ENCODE data around the gene ATF7IP.

Gene ATF7IP

GRCh38 chr12:14369311-14369710, 3.8 kb downstream of the ATF7IP start:
- peaks cover 22% of the 10 kb centered on the region for H3K4me1 ChIP-seq (ENCODE audit: control insufficient read depth, insufficient read depth, low read length, poor library complexity, severe bottlenecking)
- no peak overlapping the region for H3K4me3 ChIP-seq (ENCODE audit: insufficient read depth, low read depth, low read length, poor library complexity, severe bottlenecking)
- DNase-seq: no peak
- H3K36me3 ChIP-seq (ENCODE audit: control insufficient read depth, insufficient read depth, low read length): no peaks in the 10 kb centered on the region
- no peaks in the 10 kb centered on the region for H3K9me3 ChIP-seq (ENCODE audit: control insufficient read depth, low read length)
- H3K27me3 ChIP-seq (replicated peaks; ENCODE audit: control insufficient read depth, insufficient read depth, low read length, poor library complexity, severe bottlenecking): no peaks in the 10 kb centered on the region
- H3K27ac ChIP-seq (ENCODE audit: insufficient read depth, low read length, poor library complexity, severe bottlenecking): peak overlapping the region; percentile 93

GRCh38 chr12:14373217-14373616, 7.7 kb downstream of the ATF7IP start:
- H3K4me1 ChIP-seq (ENCODE audit: control insufficient read depth, insufficient read depth, low read length, poor library complexity, severe bottlenecking): peaks cover 22% of the 10 kb centered on the region
- no peaks in the 10 kb centered on the region for H3K9me3 ChIP-seq (ENCODE audit: control insufficient read depth, low read length)
- H3K27me3 ChIP-seq (replicated peaks; ENCODE audit: control insufficient read depth, insufficient read depth, low read length, poor library complexity, severe bottlenecking): no peaks in the 10 kb centered on the region
- DNase-seq: no peak
- H3K4me3 ChIP-seq (ENCODE audit: insufficient read depth, low read depth, low read length, poor library complexity, severe bottlenecking): no peak overlapping the region
- peaks cover under 1% of the 10 kb centered on the region for H3K36me3 ChIP-seq (ENCODE audit: control insufficient read depth, insufficient read depth, low read length)
- peak overlapping the region; percentile 25 for H3K27ac ChIP-seq (ENCODE audit: insufficient read depth, low read length, poor library complexity, severe bottlenecking)

GRCh38 chr12:14379508-14379907, 14.0 kb downstream of the ATF7IP start:
- Histone ChIP-seq H3K27ac (ENCODE audit: insufficient read depth, low read length, poor library complexity, severe bottlenecking) (no peak overlapping the region), H3K9me3 (ENCODE audit: control insufficient read depth, low read length) (peaks cover 16% of the 10 kb centered on the region), H3K36me3 (ENCODE audit: control insufficient read depth, insufficient read depth, low read length) (peaks cover 11% of the 10 kb centered on the region), H3K27me3 (replicated peaks; ENCODE audit: control insufficient read depth, insufficient read depth, low read length, poor library complexity, severe bottlenecking) (no peaks in the 10 kb centered on the region), H3K4me3 (ENCODE audit: insufficient read depth, low read depth, low read length, poor library complexity, severe bottlenecking) (no peak overlapping the region), H3K4me1 (ENCODE audit: control insufficient read depth, insufficient read depth, low read length, poor library complexity, severe bottlenecking) (peaks cover 10% of the 10 kb centered on the region)
- no peak for DNase-seq

DNA sequence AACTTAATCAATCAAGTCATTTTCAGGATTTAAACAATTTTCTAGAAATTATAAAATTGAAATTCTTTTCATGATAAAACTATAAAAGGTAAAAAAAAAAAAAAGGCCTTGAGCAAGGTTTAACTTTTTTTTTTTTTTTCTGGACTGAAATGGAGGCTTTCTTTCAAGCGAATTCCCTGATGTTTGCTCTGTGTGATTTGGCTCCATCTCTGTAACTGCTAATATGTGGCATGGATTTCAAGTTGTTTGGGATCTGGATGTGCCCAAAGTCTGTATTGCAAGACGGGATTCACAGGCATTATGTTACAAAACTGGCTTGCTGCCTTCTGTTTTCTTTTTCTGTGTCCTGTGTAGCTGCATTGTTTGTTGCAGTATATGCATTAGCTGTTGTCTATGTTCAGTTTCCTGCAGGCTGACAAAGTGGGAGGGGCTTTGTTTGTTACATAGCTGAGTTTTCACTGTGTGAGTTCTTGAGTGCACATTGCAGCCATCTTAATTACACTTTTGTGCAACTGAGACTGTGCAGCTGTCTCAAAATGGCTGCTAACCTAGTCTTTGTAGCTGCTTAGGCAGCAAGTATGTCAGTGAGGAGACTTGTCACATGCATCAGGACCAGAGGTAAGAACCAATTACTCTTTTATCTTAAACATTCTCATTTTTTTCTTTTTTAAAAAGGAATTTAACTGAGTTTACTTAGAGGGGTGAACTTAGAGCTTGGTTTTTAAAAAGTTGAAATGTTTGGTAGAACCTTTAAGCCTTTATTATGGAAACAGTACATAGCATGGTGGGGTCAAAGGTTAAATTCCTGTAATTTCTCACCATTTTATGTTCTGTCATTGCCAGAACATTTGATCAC, 19.5 kb downstream of the ATF7IP start:
- peak; percentile 38 to 62 (median 52) for DNase-seq
- Histone ChIP-seq H3K4me1 (ENCODE audit: control insufficient read depth, insufficient read depth, low read length, poor library complexity, severe bottlenecking) (peaks cover 8% of the 10 kb centered on the region), H3K4me3 (ENCODE audit: insufficient read depth, low read depth, low read length, poor library complexity, severe bottlenecking) (no peak overlapping the region), H3K27me3 (replicated peaks; ENCODE audit: control insufficient read depth, insufficient read depth, low read length, poor library complexity, severe bottlenecking) (no peaks in the 10 kb centered on the region), H3K9me3 (ENCODE audit: control insufficient read depth, low read length) (peaks cover 4% of the 10 kb centered on the region), H3K27ac (ENCODE audit: insufficient read depth, low read length, poor library complexity, severe bottlenecking) (peak overlapping the region; percentile 56), H3K36me3 (ENCODE audit: control insufficient read depth, insufficient read depth, low read length) (no peaks in the 10 kb centered on the region)

DNA sequence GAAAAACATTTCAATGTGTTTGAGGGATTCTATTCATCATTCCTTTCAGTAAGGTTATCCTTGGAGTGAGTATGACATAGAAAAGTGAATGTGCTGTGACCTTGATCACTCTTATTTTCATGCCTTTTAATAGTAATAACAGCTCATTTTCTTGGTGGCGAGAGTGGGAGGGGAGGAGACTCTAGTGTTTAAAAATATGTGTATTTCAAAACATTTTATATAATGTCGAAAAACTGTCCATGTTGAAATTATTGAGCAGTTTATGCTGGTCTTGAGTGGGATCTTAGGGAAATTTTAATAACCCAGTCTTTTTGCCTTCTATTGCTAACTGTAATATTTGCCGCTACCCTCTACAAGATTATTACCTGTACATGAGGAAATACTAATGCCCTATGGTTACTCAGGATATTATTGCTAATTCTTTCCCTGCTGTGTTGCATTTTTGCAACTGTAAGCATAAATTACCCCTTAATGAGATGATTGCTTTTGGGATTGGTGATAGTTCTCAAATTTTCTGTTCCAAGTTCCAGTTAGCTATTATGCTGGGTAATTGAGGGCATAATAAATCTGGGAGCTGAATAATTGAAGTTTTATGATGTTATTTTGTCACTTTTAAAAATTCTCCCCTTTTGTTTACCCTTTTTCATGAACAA, 21.9 kb downstream of the ATF7IP start:
- H3K4me1 ChIP-seq (ENCODE audit: control insufficient read depth, insufficient read depth, low read length, poor library complexity, severe bottlenecking): peaks cover 8% of the 10 kb centered on the region
- no peaks in the 10 kb centered on the region for H3K9me3 ChIP-seq (ENCODE audit: control insufficient read depth, low read length)
- H3K27ac ChIP-seq (ENCODE audit: insufficient read depth, low read length, poor library complexity, severe bottlenecking): peak overlapping the region; percentile 56
- no peak for DNase-seq
- no peaks in the 10 kb centered on the region for H3K36me3 ChIP-seq (ENCODE audit: control insufficient read depth, insufficient read depth, low read length)
- peak overlapping the region; percentile 38 for H3K4me3 ChIP-seq (ENCODE audit: insufficient read depth, low read depth, low read length, poor library complexity, severe bottlenecking)
- H3K27me3 ChIP-seq (replicated peaks; ENCODE audit: control insufficient read depth, insufficient read depth, low read length, poor library complexity, severe bottlenecking): no peaks in the 10 kb centered on the region

GRCh38 chr12:14390449-14390848, 25.0 kb downstream of the ATF7IP start:
- no peak for DNase-seq
- Histone ChIP-seq H3K27me3 (replicated peaks; ENCODE audit: control insufficient read depth, insufficient read depth, low read length, poor library complexity, severe bottlenecking) (no peaks in the 10 kb centered on the region), H3K36me3 (ENCODE audit: control insufficient read depth, insufficient read depth, low read length) (no peaks in the 10 kb centered on the region), H3K4me1 (ENCODE audit: control insufficient read depth, insufficient read depth, low read length, poor library complexity, severe bottlenecking) (peaks cover 9% of the 10 kb centered on the region), H3K27ac (ENCODE audit: insufficient read depth, low read length, poor library complexity, severe bottlenecking) (peak overlapping the region; percentile 51), H3K4me3 (ENCODE audit: insufficient read depth, low read depth, low read length, poor library complexity, severe bottlenecking) (no peak overlapping the region), H3K9me3 (ENCODE audit: control insufficient read depth, low read length) (no peaks in the 10 kb centered on the region)

- Histone ChIP-seq H3K36me3 (ENCODE audit: control insufficient read depth, insufficient read depth, low read length) (no peaks in the 10 kb centered on the region), H3K27me3 (replicated peaks; ENCODE audit: control insufficient read depth, insufficient read depth, low read length, poor library complexity, severe bottlenecking) (no peaks in the 10 kb centered on the region), H3K27ac (ENCODE audit: insufficient read depth, low read length, poor library complexity, severe bottlenecking) (peak overlapping the region; percentile 51), H3K4me1 (ENCODE audit: control insufficient read depth, insufficient read depth, low read length, poor library complexity, severe bottlenecking) (peaks cover 9% of the 10 kb centered on the region), H3K9me3 (ENCODE audit: control insufficient read depth, low read length) (no peaks in the 10 kb centered on the region), H3K4me3 (ENCODE audit: insufficient read depth, low read depth, low read length, poor library complexity, severe bottlenecking) (peak overlapping the region; percentile 14)
- DNase-seq: no peak
Observed at GRCh38 chr12:14390870-14391530, 25.5 kb downstream of the ATF7IP start.

- Histone ChIP-seq H3K4me3 (ENCODE audit: insufficient read depth, low read depth, low read length, poor library complexity, severe bottlenecking) (no peak overlapping the region), H3K9me3 (ENCODE audit: control insufficient read depth, low read length) (no peaks in the 10 kb centered on the region), H3K4me1 (ENCODE audit: control insufficient read depth, insufficient read depth, low read length, poor library complexity, severe bottlenecking) (peaks cover 18% of the 10 kb centered on the region), H3K36me3 (ENCODE audit: control insufficient read depth, insufficient read depth, low read length) (no peaks in the 10 kb centered on the region), H3K27ac (ENCODE audit: insufficient read depth, low read length, poor library complexity, severe bottlenecking) (peak overlapping the region; percentile 71), H3K27me3 (replicated peaks; ENCODE audit: control insufficient read depth, insufficient read depth, low read length, poor library complexity, severe bottlenecking) (no peaks in the 10 kb centered on the region)
- DNase-seq: no peak
Observed at GRCh38 chr12:14393751-14394150, 28.3 kb downstream of the ATF7IP start.

GRCh38 chr12:14394317-14395073, 29.0 kb downstream of the ATF7IP start:
- no peak for DNase-seq
- Histone ChIP-seq H3K36me3 (ENCODE audit: control insufficient read depth, insufficient read depth, low read length) (no peaks in the 10 kb centered on the region), H3K4me1 (ENCODE audit: control insufficient read depth, insufficient read depth, low read length, poor library complexity, severe bottlenecking) (peaks cover 15% of the 10 kb centered on the region)

More at GRCh38 chr12:14394317-14395073, 29.0 kb downstream of the ATF7IP start:
- peak overlapping the region; percentile 71 for H3K27ac ChIP-seq (ENCODE audit: insufficient read depth, low read length, poor library complexity, severe bottlenecking)
- H3K4me3 ChIP-seq (ENCODE audit: insufficient read depth, low read depth, low read length, poor library complexity, severe bottlenecking): no peak overlapping the region
- no peaks in the 10 kb centered on the region for H3K27me3 ChIP-seq (replicated peaks; ENCODE audit: control insufficient read depth, insufficient read depth, low read length, poor library complexity, severe bottlenecking)
- H3K9me3 ChIP-seq (ENCODE audit: control insufficient read depth, low read length): no peaks in the 10 kb centered on the region

Measured in effector memory CD4-positive, alpha-beta T cell (primary cell).